Activated B cell treated with CpG ODN at 0.5 μM for 24 hours (primary cell): Measurements from ENCODE around the gene OSBPL3. TPM values are rescaled to one million over a fixed set of nuclear protein-coding genes. Genes with fewer than 3 reads are reported as not detected.

Source experiments
- ATAC-seq: fragments of 200-7000 bp; cut with Tn5 transposase; one replicate; pipeline ENCODE4 v1.10.0; 2021; ENCODE audit warnings: low read depth, mild to moderate bottlenecking, moderate library complexity
- CTCF ChIA-PET: fragments of 350-600 bp; sonication (Branson Sonifier 250); formaldehyde crosslinking; loops from one replicate; lab custom pipeline; 2021; ENCODE audit warnings: antibody characterized with exemption; lab: Charles Lee
- POLR2A ChIA-PET: fragments of 350-600 bp; sonication (Branson Sonifier 250); formaldehyde crosslinking; loops from one replicate; lab custom pipeline; 2021; ENCODE audit warnings: antibody characterized with exemption; lab: Charles Lee
- DNase-seq: peaks from one replicate; pipeline ENCODE4 v3.0.0; 2022
- H3K27ac Mint-ChIP-seq: one replicate; pipeline ENCODE4 v1.8.0; 2020; ENCODE audit warnings: mixed read lengths
- H3K27me3 Mint-ChIP-seq: one replicate; pipeline ENCODE4 v1.8.0; 2021; ENCODE audit warnings: mixed read lengths
- H3K36me3 Mint-ChIP-seq: one replicate; pipeline ENCODE4 v1.8.0; 2021; ENCODE audit warnings: low read depth, mixed read lengths
- H3K4me1 Mint-ChIP-seq: one replicate; pipeline ENCODE4 v1.8.0; 2021; ENCODE audit warnings: mixed read lengths
- H3K4me3 Mint-ChIP-seq: one replicate; pipeline ENCODE4 v1.8.0; 2020; ENCODE audit warnings: mild to moderate bottlenecking, mixed read lengths
- H3K9me3 Mint-ChIP-seq: one replicate; pipeline ENCODE4 v1.8.0; 2020; ENCODE audit warnings: mixed read lengths
- CTCF ChIP-seq: fragments of 200-600 bp; IDR thresholded peaks from one replicate; pipeline ENCODE4 v1.8.0; 2022; ENCODE audit warnings: antibody characterized with exemption, mild to moderate bottlenecking
- intact Hi-C: fragments of 100-400 bp; cut with micrococcal nuclease; formaldehyde crosslinking; loops from one replicate; pipeline ENCODE4 v1.15.1; 2024
- total RNA-seq: library from RNA; stranded (reverse); gene quantifications from 2 replicates; pipeline ENCODE4 v1.2.3, GENCODE V29; 2022

Gene OSBPL3
- total RNA-seq, 1 donor from 2014 or later = 33.3 TPM

DNA sequence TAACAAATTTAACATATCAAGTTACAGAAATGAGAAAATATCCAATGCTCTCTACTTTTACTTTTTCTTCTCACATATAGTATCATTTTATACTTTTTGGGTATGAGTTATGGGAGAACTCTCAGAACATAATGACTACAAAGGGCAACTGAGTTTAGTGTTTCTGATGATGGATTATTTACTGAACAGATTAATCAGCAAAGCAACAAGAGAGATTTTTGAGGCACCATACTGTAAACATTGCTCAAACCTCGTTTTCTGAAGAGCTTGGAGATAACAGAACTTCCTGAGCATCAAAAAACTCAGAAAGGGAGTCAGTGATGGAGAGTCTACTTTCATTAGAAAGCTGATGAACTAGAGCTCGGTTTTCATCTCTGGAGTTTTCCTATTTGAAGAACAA, 137.9 kb downstream of the OSBPL3 start:
- ATAC-seq = peak; percentile 8
- POLR2A ChIA-PET = interaction anchor here (0.6 to 3.0 kb wide), 6 partner anchors 9 to 138 kb away, joined by 3 to 17 read pairs (median 6); partner anchors contain the start of gene OSBPL3
- peak overlapping the region; percentile 87 for H3K27ac Mint-ChIP-seq
- CTCF ChIA-PET = interaction anchor here (1.2 to 1.6 kb wide), 4 partner anchors 19 to 137 kb away, joined by 3 to 6 read pairs (median 4); no protein-coding TSS in a partner anchor
- no peaks in the 10 kb centered on the region for H3K27me3 Mint-ChIP-seq
- no peak for DNase-seq
- peaks cover 16% of the 10 kb centered on the region for H3K36me3 Mint-ChIP-seq
- H3K4me3 Mint-ChIP-seq = peak overlapping the region; percentile 50
- intact Hi-C loops = no loop called here
- no peaks in the 10 kb centered on the region for H3K9me3 Mint-ChIP-seq
- TF ChIP-seq CTCF = no peak
- H3K4me1 Mint-ChIP-seq = peaks cover 61% of the 10 kb centered on the region

DNA sequence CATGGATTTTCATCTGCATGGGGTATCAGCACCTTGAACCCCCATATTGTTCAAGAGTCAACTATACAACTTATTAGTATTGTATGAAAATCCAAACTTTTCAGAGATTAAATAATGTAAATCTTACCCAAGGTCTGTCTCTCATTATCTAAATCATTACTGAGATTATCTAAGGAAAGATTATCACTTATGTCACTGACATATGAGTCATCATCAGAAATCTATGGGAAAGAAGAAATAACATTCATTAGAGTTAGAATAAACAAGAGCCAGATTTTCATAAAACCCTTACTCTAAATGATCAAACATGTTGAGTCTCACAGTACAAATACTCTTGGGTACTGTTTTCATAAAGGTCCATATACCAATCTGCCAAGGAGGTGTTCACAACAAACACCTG, 139.4 kb downstream of the OSBPL3 start:
- Mint-ChIP-seq H3K27ac (no peak overlapping the region), H3K27me3 (no peaks in the 10 kb centered on the region), H3K9me3 (no peaks in the 10 kb centered on the region), H3K4me1 (peaks cover 62% of the 10 kb centered on the region), H3K36me3 (peaks cover 16% of the 10 kb centered on the region), H3K4me3 (no peak overlapping the region)
- intact Hi-C loops = no loop called here
- POLR2A ChIA-PET = no interaction called here
- DNase-seq (no peak), ATAC-seq (no peak)
- TF ChIP-seq CTCF = no peak
- CTCF ChIA-PET = no interaction called here

- POLR2A ChIA-PET = interaction anchor here (0.6 to 6.4 kb wide), 5 partner anchors 8 to 143 kb away, joined by 4 to 62 read pairs (median 5); partner anchors contain the start of gene OSBPL3
- no peaks in the 10 kb centered on the region for H3K27me3 Mint-ChIP-seq
- DNase-seq (no peak), ATAC-seq (peak; percentile 79)
- H3K36me3 Mint-ChIP-seq = peaks cover 16% of the 10 kb centered on the region
- H3K27ac Mint-ChIP-seq = peak overlapping the region; percentile 99
- CTCF ChIA-PET = interaction anchor here (1.1 to 9.7 kb wide), 5 partner anchors 15 to 143 kb away, joined by 3 to 64 read pairs (median 5); partner anchors contain the start of gene OSBPL3
- intact Hi-C loops = loop anchor here (1.0 to 10.0 kb wide), 4 partner anchors 8 to 261 kb away; partner anchors contain the start of genes OSBPL3 and PALS2
- peaks cover 75% of the 10 kb centered on the region for H3K4me1 Mint-ChIP-seq
- no peak for TF ChIP-seq CTCF
- no peaks in the 10 kb centered on the region for H3K9me3 Mint-ChIP-seq
- peak overlapping the region; percentile 39 for H3K4me3 Mint-ChIP-seq
These were observed 143.9 kb downstream of the OSBPL3 start for GRCh38 chr7:24836084-24836483.

GRCh38 chr7:24835643-24836042, 144.3 kb downstream of the OSBPL3 start:
- peak overlapping the region; percentile 99 for H3K27ac Mint-ChIP-seq
- H3K4me1 Mint-ChIP-seq = peaks cover 78% of the 10 kb centered on the region
- ChIA-PET CTCF (interaction anchor here (1.1 to 9.7 kb wide), 4 partner anchors 14 to 144 kb away, joined by 3 to 64 read pairs (median 5); partner anchors contain the start of gene OSBPL3), POLR2A (interaction anchor here (0.6 to 6.4 kb wide), 6 partner anchors 8 to 144 kb away, joined by 4 to 62 read pairs (median 6); partner anchors contain the start of gene OSBPL3)
- TF ChIP-seq CTCF = no peak
- H3K36me3 Mint-ChIP-seq = peaks cover 17% of the 10 kb centered on the region
- intact Hi-C loops = loop anchor here (1.0 to 10.0 kb wide), 4 partner anchors 9 to 261 kb away; partner anchors contain the start of genes OSBPL3 and PALS2
- H3K4me3 Mint-ChIP-seq = peak overlapping the region; percentile 39
- ATAC-seq = peak; percentile 23
- H3K9me3 Mint-ChIP-seq = no peaks in the 10 kb centered on the region
- DNase-seq = no peak
- H3K27me3 Mint-ChIP-seq = no peaks in the 10 kb centered on the region

DNA sequence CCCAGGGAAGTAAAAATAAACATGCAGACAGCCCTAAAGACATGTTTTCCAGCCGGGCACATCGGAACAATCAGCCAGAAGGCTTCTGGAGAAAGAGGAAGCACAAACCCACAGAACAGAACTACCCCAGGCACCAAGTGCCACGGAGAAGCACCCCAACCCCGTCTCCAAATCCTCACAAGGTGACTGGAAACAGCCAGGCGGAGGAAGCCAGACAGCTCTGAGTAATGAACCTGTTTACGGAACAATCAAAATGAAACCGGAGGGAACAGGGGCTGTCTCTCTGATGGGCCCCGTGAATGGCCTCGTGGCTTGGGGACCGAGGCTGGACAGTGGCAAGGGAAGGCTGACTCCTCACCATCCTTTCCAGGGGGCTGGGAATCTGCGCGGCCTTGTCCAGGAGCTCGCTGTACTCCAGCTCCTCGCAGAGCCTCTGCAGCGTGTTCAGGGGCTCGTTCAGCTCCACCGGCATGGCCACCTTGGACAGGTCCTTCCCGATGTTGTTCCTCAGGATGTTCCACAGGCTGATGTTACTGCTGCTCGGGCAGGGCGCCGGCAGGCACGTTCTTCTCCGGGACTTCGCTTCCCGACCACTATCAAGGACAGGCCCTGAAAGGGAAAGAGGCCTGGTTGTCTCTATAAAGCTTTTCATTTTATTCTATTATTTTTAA, 145.7 kb downstream of the OSBPL3 start:
- Mint-ChIP-seq H3K27ac (peak overlapping the region; percentile 99), H3K36me3 (peaks cover 17% of the 10 kb centered on the region), H3K27me3 (no peaks in the 10 kb centered on the region), H3K4me3 (peak overlapping the region; percentile 83), H3K4me1 (peaks cover 87% of the 10 kb centered on the region), H3K9me3 (no peaks in the 10 kb centered on the region)
- TF ChIP-seq CTCF = no peak
- ChIA-PET POLR2A (interaction anchor here (0.6 to 6.4 kb wide), 13 partner anchors 9 to 291 kb away, joined by 3 to 62 read pairs (median 5); partner anchors contain the start of genes CYCS and OSBPL3), CTCF (interaction anchor here (1.6 to 9.7 kb wide), 2 partner anchors 13 to 22 kb away, joined by 5 to 64 read pairs; no protein-coding TSS in a partner anchor)
- intact Hi-C loops = loop anchor here (1.0 to 10.0 kb wide), 3 partner anchors 13 to 1237 kb away; partner anchors contain the start of genes CCDC126 and PALS2
- peak; percentile 46 for DNase-seq
- peak; percentile 60 for ATAC-seq
